ENCODE data around the gene SPOPL. TPM values are rescaled to one million over a fixed set of nuclear protein-coding genes. Genes with fewer than 3 reads are reported as not detected.

SPOPL gene
- total RNA-seq (2022; extraction: Qiagen RNA extraction), result 5.5 to 10.8 TPM (median 9.0 TPM) in 5 replicates

DNA sequence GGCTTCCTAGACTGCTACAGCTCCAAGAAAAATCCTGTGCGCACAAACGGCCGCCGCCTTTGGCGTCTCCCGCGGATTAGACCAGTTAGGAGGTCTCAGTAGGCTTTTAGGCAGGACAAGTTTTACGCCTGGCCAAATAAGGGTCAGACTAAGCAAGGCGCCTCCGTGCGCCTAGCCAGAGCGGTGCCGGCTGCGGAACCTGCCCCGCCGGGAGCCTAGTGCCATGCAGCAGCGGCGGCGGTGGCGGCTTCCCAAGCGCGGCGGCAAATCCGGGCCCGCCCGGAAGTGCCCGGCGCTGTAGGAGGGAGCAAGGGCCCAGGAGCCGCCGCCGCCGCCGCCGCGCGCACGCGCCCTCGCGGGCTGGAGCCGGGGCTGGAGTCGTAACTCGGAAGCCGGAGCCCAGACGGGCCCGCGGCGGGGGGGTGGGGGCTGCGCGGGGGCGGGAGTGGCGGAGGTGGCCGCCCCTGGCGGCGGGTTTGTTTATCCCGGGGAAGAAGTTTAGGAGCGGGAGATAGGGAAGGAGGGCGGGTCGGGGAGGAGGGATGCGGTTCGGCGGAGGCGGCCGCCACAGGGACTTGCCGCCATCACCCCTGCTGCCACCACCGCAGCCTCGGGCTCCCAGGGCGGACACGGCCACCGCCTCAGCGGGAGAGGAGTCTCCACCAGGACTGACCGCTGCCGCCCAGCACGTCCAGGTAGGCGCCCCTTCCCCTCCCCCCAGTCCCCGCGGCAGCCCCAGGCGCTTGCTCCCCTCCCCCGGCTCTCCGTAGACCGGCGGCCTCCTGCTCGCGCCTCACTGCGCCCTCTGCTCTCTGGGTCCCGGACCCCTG lies at the start of gene SPOPL:
Gene SPOPL, plus strand, starts transcription at position 346 of the 830 bp plus-strand sequence. CDS start 48,447 bp downstream, outside the sequence.

